ENCODE measurements around the gene RBCK1. TPM values are rescaled to one million over a fixed set of nuclear protein-coding genes. Genes with fewer than 3 reads are reported as not detected.
A peak's percentile ranks its signal among the peaks of the same experiment; 100 is the strongest.

RBCK1 gene
- total RNA-seq, 1 experiment from 2014 or later, result 106 TPM

- DNase-seq (ENCODE audit: low read depth), result no peak
Observed at GRCh38 chr20:397432-398237, 10.5 kb upstream of the RBCK1 start.

- no peak for DNase-seq (ENCODE audit: low read depth)
Observed at GRCh38 chr20:399182-399707, 8.9 kb upstream of the RBCK1 start.

GRCh38 chr20:400128-400453 lies 8.0 kb upstream of the RBCK1 start:
- no peak for DNase-seq (ENCODE audit: low read depth)

- DNase-seq (ENCODE audit: low read depth), result no peak
Observed at GRCh38 chr20:400454-401275, 7.4 kb upstream of the RBCK1 start.

GRCh38 chr20:401682-402495 lies 6.2 kb upstream of the RBCK1 start:
- peak; percentile 44 for DNase-seq (ENCODE audit: low read depth)

GRCh38 chr20:402496-402885 lies 5.6 kb upstream of the RBCK1 start:
- no peak for DNase-seq (ENCODE audit: low read depth)

GRCh38 chr20:402898-403581 lies 5.1 kb upstream of the RBCK1 start:
- no peak for DNase-seq (ENCODE audit: low read depth)

GRCh38 chr20:403582-403957 lies 4.5 kb upstream of the RBCK1 start:
- DNase-seq (ENCODE audit: low read depth), result no peak

GRCh38 chr20:404088-404487 lies 4.0 kb upstream of the RBCK1 start:
- no peak for DNase-seq (ENCODE audit: low read depth)

DNA sequence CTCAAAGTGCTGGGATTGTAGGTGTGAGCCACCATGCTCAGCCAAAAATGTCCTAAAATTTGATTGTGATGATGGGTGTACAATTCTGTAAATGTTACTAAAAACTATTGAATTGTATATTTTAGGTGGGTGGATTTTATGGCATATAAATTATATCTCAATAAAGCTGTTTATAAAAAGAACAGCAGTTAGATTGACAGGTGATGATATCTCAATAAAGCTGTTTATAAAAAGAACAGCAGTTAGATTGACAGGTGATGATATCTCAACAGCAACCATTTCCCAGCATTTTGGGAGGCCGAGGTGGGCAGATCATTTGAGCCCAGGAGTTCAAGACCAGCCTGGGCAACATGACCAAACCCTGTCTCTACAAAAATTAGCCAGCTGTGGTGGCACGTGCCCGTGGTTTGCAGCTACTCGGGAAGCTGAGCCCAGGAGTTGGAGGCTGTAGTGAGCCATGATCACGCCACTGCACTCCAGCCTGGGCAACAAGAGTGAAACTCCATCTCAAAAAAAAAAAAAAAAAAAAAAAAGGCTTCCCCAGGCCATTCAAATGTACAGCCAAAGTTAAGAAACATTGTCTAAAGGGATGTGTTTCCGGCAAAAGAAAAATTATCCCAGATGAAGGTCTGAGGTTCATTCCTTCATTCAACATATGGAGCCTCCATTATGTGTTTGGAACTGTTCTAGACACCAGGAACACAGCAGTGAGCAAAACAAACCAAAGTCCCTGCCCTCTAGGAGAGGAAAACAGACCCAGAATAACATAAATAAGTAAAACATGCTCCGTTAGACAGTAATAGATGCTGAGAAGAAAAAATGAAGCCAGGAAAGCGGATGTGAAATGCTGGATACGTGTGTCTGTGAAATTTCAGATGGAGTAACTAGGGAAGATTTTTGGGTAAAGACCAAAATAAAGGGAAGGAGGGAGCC lies 1.6 kb upstream of the RBCK1 start:
- no peak for DNase-seq (ENCODE audit: low read depth)

GRCh38 chr20:407133-407952 lies 756 bp upstream of the RBCK1 start:
- DNase-seq (ENCODE audit: low read depth), result peak; percentile 84

GRCh38 chr20:408843-409696 lies 971 bp downstream of the RBCK1 start:
- peak; percentile 31 for DNase-seq (ENCODE audit: low read depth)

GRCh38 chr20:409697-410559 lies 1.8 kb downstream of the RBCK1 start:
- no peak for DNase-seq (ENCODE audit: low read depth)

GRCh38 chr20:412081-412480 lies 4.0 kb downstream of the RBCK1 start:
- no peak for DNase-seq (ENCODE audit: low read depth)

DNA sequence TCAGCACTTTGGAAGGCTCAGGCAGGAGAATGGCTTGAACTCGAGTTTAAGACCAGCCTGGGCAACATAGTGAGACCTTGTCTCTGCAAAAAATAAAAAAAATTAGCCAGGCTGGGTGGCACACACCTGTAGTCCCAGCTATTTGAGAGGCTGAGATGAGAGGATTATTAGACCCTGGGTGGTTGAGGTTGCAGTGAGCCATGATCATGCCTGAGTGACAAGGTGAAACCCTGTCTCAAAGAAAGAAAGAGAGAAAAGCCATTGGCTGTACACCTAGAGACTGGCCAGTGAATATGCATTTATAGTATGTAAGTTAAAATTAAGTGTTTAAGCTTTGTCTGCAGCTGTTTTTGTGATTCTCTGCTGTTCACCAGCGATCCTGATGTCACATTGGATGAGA lies 6.1 kb downstream of the RBCK1 start:
- DNase-seq (ENCODE audit: low read depth), result no peak

GRCh38 chr20:415820-416322 lies 7.8 kb downstream of the RBCK1 start:
- no peak for DNase-seq (ENCODE audit: low read depth)
